Cardiac septum (tissue), 1 donor: ENCODE data around the gene DDX24. TPM values are rescaled to one million over a fixed set of nuclear protein-coding genes. Genes with fewer than 3 reads are reported as not detected.

Source experiments
- DNase-seq: peaks from one replicate; pipeline ENCODE4 v3.0.0-alpha.2; 2020; ENCODE audit warnings: low spot score
- intact Hi-C: fragments of 100-400 bp; cut with DNase I; formaldehyde crosslinking; loops from one replicate; pipeline ENCODE4 v1.14.0; 2022
- total RNA-seq: library from RNA; stranded (reverse); fragmentation: NEBNext Ultra II Directional; extraction: Animal tissue kit (Norgen Biotek cat#: 25700); gene quantifications from one replicate; pipeline ENCODE4 v1.2.1, GENCODE V29; 2021
- donor health status: DM: no; HTN: no; CAD: no.

The DDX24 gene
- total RNA-seq, 1 donor from 2014 or later = 245 TPM

- intact Hi-C loops = loop anchor here (5.0 kb wide), 1 partner anchor 42 kb away; no protein-coding TSS in a partner anchor
- no peak for DNase-seq
Observed at GRCh38 chr14:93999573-93999972, 81.4 kb downstream of the DDX24 start.

- DNase-seq = no peak
Observed at GRCh38 chr14:93998871-93999403, 82.1 kb downstream of the DDX24 start.

More at GRCh38 chr14:93998871-93999403, 82.1 kb downstream of the DDX24 start:
- intact Hi-C loops = loop anchor here (5.0 kb wide), 1 partner anchor 42 kb away; no protein-coding TSS in a partner anchor

Other genes starting within 250 kb of the DDX24 start
- gene FAM181A, start 153.9 kb downstream of the DDX24 start, total RNA-seq = not detected
- 156 TPM for gene ASB2, start 104.6 kb downstream of the DDX24 start, total RNA-seq
- 3.4 TPM for gene CCDC197, start 83.9 kb downstream of the DDX24 start, total RNA-seq
- gene OTUB2, start 54.9 kb downstream of the DDX24 start, total RNA-seq = 0.30 TPM
- 9.3 TPM for gene IFI27L1, start 108 bp upstream of the DDX24 start, total RNA-seq
- gene IFI27, start 29.5 kb upstream of the DDX24 start, total RNA-seq = 147 TPM
- 93.0 TPM for gene IFI27L2, start 48.4 kb upstream of the DDX24 start, total RNA-seq
- gene PPP4R4, start 93.1 kb upstream of the DDX24 start, total RNA-seq = 0.30 TPM
- gene SERPINA10, start 212.1 kb upstream of the DDX24 start, total RNA-seq = not detected
- not detected for gene SERPINA6, start 242.1 kb upstream of the DDX24 start, total RNA-seq